GM12878 (cell line): ENCODE data around the gene VCL. TPM values are rescaled to one million over a fixed set of nuclear protein-coding genes. Genes with fewer than 3 reads are reported as not detected.

ENCODE experiments used
- ATAC-seq: fragments of 200-7000 bp; cut with Tn5 transposase; 3 replicates; pipeline ENCODE4 v1.9.1; 2020; ENCODE audit warnings: mild to moderate bottlenecking, moderate library complexity
- BruUV-seq: library from RNA; stranded (reverse); fragments of 400-500 nt; replicated peaks from 2 replicates; lab custom pipeline; 2021; lab: Mats Ljungman, UMichigan
- CTCF ChIA-PET: fragments of 300-600 bp; sonication (Branson Sonifier 250); formaldehyde crosslinking; extraction: SDS; loops from one replicate; lab custom pipeline; 2021; ENCODE audit warnings: inconsistent platforms; lab: Yijun Ruan, JAX
- POLR2A ChIA-PET: fragments of 350-600 bp; formaldehyde crosslinking; extraction: SDS; loops from one replicate; lab custom pipeline; 2021; ENCODE audit warnings: inconsistent platforms; lab: Charles Lee
- RAD21 ChIA-PET: fragments of 300-600 bp; sonication (Branson Sonifier 250); formaldehyde crosslinking; loops from one replicate; lab custom pipeline; 2023; ENCODE audit warnings: antibody characterized with exemption; ENCODE audit not compliant: unreplicated experiment; lab: Charles Lee
- SMC1A ChIA-PET: fragments of 300-600 bp; sonication (Branson Sonifier 250); formaldehyde crosslinking; loops from one replicate; lab custom pipeline; 2023; ENCODE audit not compliant: unreplicated experiment, uncharacterized antibody; lab: Charles Lee
- DNase-seq: peaks from one replicate; pipeline ENCODE4 v3.0.0-alpha.2; 2011; ENCODE audit warnings: low read depth, low spot score
- FAIRE-seq: peaks from 3 replicates; lab custom pipeline; 2011; peaks lifted over from hg19 to GRCh38; lab: Jason Lieb, UNC
- H2AFZ ChIP-seq: 2 replicates; pipeline ENCODE4 v1.6.0; 2011; ENCODE audit warnings: low read depth, low read length, control low read depth; ENCODE audit not compliant: control insufficient read depth
- H3K27ac ChIP-seq: 2 replicates; pipeline ENCODE4 v1.5.1; 2011; ENCODE audit warnings: control low read depth; ENCODE audit not compliant: control insufficient read depth, insufficient read depth
- H3K27me3 ChIP-seq, 2 experiments: replicated peaks in 1 of 2; 2 replicates each; pipeline versions ENCODE4 v1.6.0 to v1.6.1; 2011; ENCODE audit warnings: low read length in 1 of 2; ENCODE audit not compliant: control insufficient read depth in 2 of 2, insufficient read depth in 2 of 2
- H3K36me3 ChIP-seq, 2 experiments: 2 replicates each; pipeline ENCODE4 v1.5.1; 2011; ENCODE audit warnings: low read length in 1 of 2; ENCODE audit not compliant: control insufficient read depth in 2 of 2, insufficient read depth in 2 of 2
- H3K4me1 ChIP-seq: 2 replicates; pipeline ENCODE4 v1.6.1; 2011; ENCODE audit warnings: mild to moderate bottlenecking, low read length, moderate library complexity, mixed read lengths; ENCODE audit not compliant: control insufficient read depth, insufficient read depth
- H3K4me2 ChIP-seq: 2 replicates; pipeline ENCODE4 v1.6.0; 2011; ENCODE audit warnings: control low read depth; ENCODE audit not compliant: control insufficient read depth, insufficient read depth
- H3K4me3 ChIP-seq: fragments of 200-600 bp; sonication (generic); 2 replicates; pipeline ENCODE4 v1.5.1; 2016
- H3K79me2 ChIP-seq: 2 replicates; pipeline ENCODE4 v1.6.0; 2011; ENCODE audit warnings: low read length; ENCODE audit not compliant: control insufficient read depth, insufficient read depth
- H3K9ac ChIP-seq: 2 replicates; pipeline ENCODE4 v1.8.0; 2011; ENCODE audit warnings: low read length, control low read depth, mixed read lengths; ENCODE audit not compliant: control insufficient read depth, insufficient read depth
- H3K9me3 ChIP-seq: replicated peaks from 3 replicates; pipeline ENCODE4 v1.5.1; 2011; ENCODE audit warnings: mild to moderate bottlenecking, low read length; ENCODE audit not compliant: control insufficient read depth, insufficient read depth
- H4K20me1 ChIP-seq: 2 replicates; pipeline ENCODE4 v1.6.0; 2011; ENCODE audit not compliant: control insufficient read depth, insufficient read depth
- BMI1 ChIP-seq: fragments of 450-650 bp; IDR thresholded peaks from 2 replicates; pipeline ENCODE4 v1.6.1; 2016; ENCODE audit warnings: mild to moderate bottlenecking, moderate library complexity, borderline replicate concordance
- CBX5 ChIP-seq: sonication (generic); IDR thresholded peaks from 2 replicates; pipeline ENCODE4 v1.6.1; 2016; ENCODE audit warnings: low read depth, moderate library complexity, mild to moderate bottlenecking, inconsistent platforms
- CTCF ChIP-seq, 3 experiments: IDR thresholded peaks in 2 of 3; conservative IDR thresholded peaks in 1 of 3; 2 replicates each; pipeline ENCODE4 v1.5.1; 2011; ENCODE audit warnings: low read depth in 3 of 3, low read length in 3 of 3, mild to moderate bottlenecking in 3 of 3, control low read depth in 2 of 3, moderate library complexity in 2 of 3, inconsistent platforms in 1 of 3, mixed read lengths in 1 of 3; ENCODE audit not compliant: control insufficient read depth in 2 of 3, insufficient read depth in 1 of 3; ENCODE audit errors: extremely low read depth in 1 of 3
- GATAD2B ChIP-seq: fragments of 450-650 bp; conservative IDR thresholded peaks from 2 replicates; pipeline ENCODE4 v1.6.1; 2017; ENCODE audit warnings: low read depth, mild to moderate bottlenecking, moderate library complexity
- MEF2B ChIP-seq: fragments of 450-650 bp; IDR thresholded peaks from 2 replicates; pipeline ENCODE4 v1.6.1; 2018; ENCODE audit warnings: mild to moderate bottlenecking, moderate library complexity; ENCODE audit not compliant: partially characterized antibody, poor library complexity, severe bottlenecking
- NRF1 ChIP-seq: conservative IDR thresholded peaks from 2 replicates; pipeline ENCODE4 v1.6.1; 2011; ENCODE audit warnings: mild to moderate bottlenecking, low read depth, low read length, improper control_type of control experiment
- RUNX3 ChIP-seq: IDR thresholded peaks from 2 replicates; pipeline ENCODE4 v1.6.1; 2012; ENCODE audit warnings: low read length, inconsistent platforms
- STAT1 ChIP-seq: fragments of 450-650 bp; conservative IDR thresholded peaks from 2 replicates; pipeline ENCODE4 v1.6.1; 2014; ENCODE audit warnings: antibody characterized with exemption, mild to moderate bottlenecking
- WGBS: methylation state at CpG from one replicate; pipeline ENCODE4 v1.1.6; 2016; ENCODE audit warnings: low lambda C conversion rate; ENCODE audit not compliant: insufficient replicate concordance, insufficient coverage; ENCODE audit errors: missing lambda C conversion rate; 5-methylcytosine and 5-hydroxymethylcytosine counted together
- in situ Hi-C: fragments of 300-500 bp; cut with MboI; formaldehyde crosslinking; loops from 9 replicates; pipeline ENCODE4 v1.14.3; 2018; ENCODE audit warnings: mixed read lengths
- intact Hi-C: fragments of 100-400 bp; cut with micrococcal nuclease; formaldehyde crosslinking; loops from one replicate; pipeline ENCODE4 v1.14.2; 2022; ENCODE audit not compliant: unreplicated experiment
- polyA plus RNA-seq, 11 experiments: library from polyadenylated mRNA; depleted of rRNA in 4 of 11; unstranded in 6 of 11; stranded (reverse) in 5 of 11; fragments of >200 nt; fragmentation: Nextera tagmentation in 4 of 11; fragmentation: Illumina TruSeq in 1 of 11; extraction: Ambion mirVana in 4 of 11; extraction: Trizol in 1 of 11; gene quantifications; 1 replicate in 1 of 11; 2 replicates in 10 of 11; pipeline versions ENCODE4 v1.2.1 to v1.2.3, GENCODE V29; 2011 to 2016; ENCODE audit warnings: inconsistent platforms in 2 of 11, missing spikeins in 2 of 11, low read depth in 1 of 11
- total RNA-seq, 4 experiments: library from RNA; depleted of rRNA in 3 of 4; stranded (reverse); fragments of >200 nt in 3 of 4; fragmentation: Illumina TruSeq in 1 of 4; extraction: Trizol in 1 of 4; gene quantifications; 2 replicates each; pipeline versions ENCODE4 v1.2.1 to v1.2.3, GENCODE V29; 2013 to 2021

VCL gene
- total and polyA plus RNA-seq, 10 of the 15 experiments (the other 5 are each of a cell fraction or from before 2014, with no cell fraction given) = 6.7 to 54.6 (median 24.3) TPM

DNA sequence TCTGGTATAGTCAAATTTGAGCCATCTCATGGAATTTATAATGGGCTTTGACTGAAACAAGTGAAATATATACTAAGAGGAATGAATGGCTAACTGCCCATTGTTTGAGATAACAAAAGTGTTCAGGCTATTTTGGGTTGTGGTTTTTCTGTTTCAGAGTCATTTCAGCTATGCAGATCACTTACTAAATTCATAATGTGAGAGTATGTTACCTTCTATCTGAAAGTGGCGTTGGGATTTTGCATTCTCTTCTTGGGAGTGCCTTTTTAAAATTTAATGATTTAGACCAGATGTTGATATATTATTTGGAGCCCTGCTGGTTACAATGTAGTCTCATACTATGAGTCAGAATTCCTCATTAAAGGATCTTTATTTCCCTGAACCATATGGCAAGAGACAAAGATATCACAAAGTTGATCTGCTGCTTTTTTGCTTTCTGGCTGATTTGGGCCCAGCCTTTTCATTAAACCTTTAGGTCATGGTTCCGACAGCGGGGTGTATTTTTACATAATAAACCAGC lies 10.4 kb downstream of the VCL start (continued):
- TF ChIP-seq CTCF (IDR thresholded peaks at IDR 0.05 in 2 of 3, conservative IDR thresholded peaks at IDR 0.05 in 1 of 3; ENCODE audit: control insufficient read depth in 2 of 3, extremely low read depth in 1 of 3, insufficient read depth in 1 of 3, low read depth in 3 of 3, low read length in 3 of 3) (no peak), STAT1 (no peak)

GRCh38 chr10:74011017-74011416 lies 13.1 kb downstream of the VCL start:
- H3K4me3 ChIP-seq = no peak overlapping the region
- SMC1A ChIA-PET = interaction anchor here (0.6 to 6.9 kb wide), 7 partner anchors 11 to 236 kb away, joined by 3 to 26 read pairs (median 3); no protein-coding TSS in a partner anchor
- no peaks in the 10 kb centered on the region; the same call in 1 of the 2 replicates for H3K79me2 ChIP-seq
- no peaks in the 10 kb centered on the region for H3K9me3 ChIP-seq
- H3K4me1 ChIP-seq = peaks cover 27% of the 10 kb centered on the region
- intact Hi-C loops = no loop called here
- no peak overlapping the region for H3K27ac ChIP-seq
- ATAC-seq = no peak
- no peak overlapping the region for H3K9ac ChIP-seq
- peak overlapping the region; percentile 59 for H3K4me2 ChIP-seq
- POLR2A ChIA-PET = interaction anchor here (1.4 kb wide), 1 partner anchor 9 kb away, joined by 3 read pairs; no protein-coding TSS in a partner anchor
- CTCF ChIA-PET = interaction anchor here (1.0 to 2.0 kb wide), 4 partner anchors 14 to 125 kb away, joined by 3 to 6 read pairs (median 4); no protein-coding TSS in a partner anchor
- no peak overlapping the region for H2AFZ ChIP-seq
- 45% methylated on average over 5 of the region's 6 CpGs for WGBS
- no peak for DNase-seq
- no peak for FAIRE-seq
- TF ChIP-seq CBX5 = no peak
- TF ChIP-seq RUNX3 = no peak
- TF ChIP-seq BMI1 = no peak
- TF ChIP-seq GATAD2B = no peak
- TF ChIP-seq MEF2B = no peak
- no peak for TF ChIP-seq NRF1
- in situ Hi-C loops = no loop called here
- H3K27me3 ChIP-seq = no peaks in the 10 kb centered on the region; a peak in 1 of 4 replicates
- no peaks in the 10 kb centered on the region for H4K20me1 ChIP-seq
- no TSS peak for BruUV-seq
- no peaks in the 10 kb centered on the region for H3K36me3 ChIP-seq
- RAD21 ChIA-PET = interaction anchor here (1.3 to 2.3 kb wide), 2 partner anchors 11 to 70 kb away, joined by 4 to 5 read pairs; no protein-coding TSS in a partner anchor
